GM19463 (cell line): Measurements from ENCODE around the gene MRLN.
"Not testable (repeated sequence)": the region's sequence is repeated elsewhere in the genome, so short reads cannot be mapped to it uniquely, and the experiment has no call there.

Source experiments
- ATAC-seq: cut with Tn5 transposase; IDR thresholded peaks from one replicate; pipeline ENCODE4 v1.9.1; 2021; ENCODE audit warnings: mild to moderate bottlenecking, moderate library complexity; ENCODE audit not compliant: unreplicated experiment

The MRLN gene

DNA sequence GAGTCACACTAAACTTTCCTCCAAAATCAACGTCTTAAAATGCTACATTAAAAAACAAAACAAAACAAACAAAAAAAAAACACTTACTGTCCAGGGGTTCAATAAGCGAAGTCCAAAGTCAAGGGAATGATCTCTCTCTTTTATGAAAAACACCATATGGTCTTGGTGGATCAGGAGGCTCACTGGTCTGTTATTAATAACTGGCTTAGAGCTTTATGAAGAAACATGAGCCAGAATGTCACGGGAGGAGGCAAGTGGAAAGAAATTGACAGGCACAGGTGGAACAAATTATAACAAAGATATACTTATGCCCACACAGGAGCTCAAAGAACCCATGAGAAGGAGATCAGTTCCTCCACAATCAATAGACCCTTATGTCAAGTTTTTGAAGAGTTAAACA, at the start of gene MRLN:
MRLN (minus strand) TSS at position 189 of the 400 bp plus-strand sequence.
- no peak for ATAC-seq

DNA sequence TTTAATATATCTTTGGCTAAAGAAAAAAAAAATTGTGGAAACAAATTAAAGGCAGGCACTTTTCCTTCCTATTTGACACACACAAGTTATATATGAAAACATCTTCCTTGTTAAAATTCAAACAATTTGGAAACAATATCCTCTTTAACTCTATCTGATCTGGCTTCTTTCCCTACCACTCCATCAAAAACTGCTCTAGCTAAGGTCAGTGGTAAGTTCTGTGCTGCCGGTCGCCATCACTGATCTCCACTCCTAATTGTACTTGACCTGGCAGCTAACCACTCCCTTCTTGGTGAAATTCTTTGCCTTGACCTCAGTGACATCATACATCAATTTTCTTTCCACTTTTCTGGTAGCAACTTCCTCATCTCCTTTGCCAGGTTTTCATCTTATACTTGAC, 47.9 kb upstream of the MRLN start:
- ATAC-seq, result no peak

DNA sequence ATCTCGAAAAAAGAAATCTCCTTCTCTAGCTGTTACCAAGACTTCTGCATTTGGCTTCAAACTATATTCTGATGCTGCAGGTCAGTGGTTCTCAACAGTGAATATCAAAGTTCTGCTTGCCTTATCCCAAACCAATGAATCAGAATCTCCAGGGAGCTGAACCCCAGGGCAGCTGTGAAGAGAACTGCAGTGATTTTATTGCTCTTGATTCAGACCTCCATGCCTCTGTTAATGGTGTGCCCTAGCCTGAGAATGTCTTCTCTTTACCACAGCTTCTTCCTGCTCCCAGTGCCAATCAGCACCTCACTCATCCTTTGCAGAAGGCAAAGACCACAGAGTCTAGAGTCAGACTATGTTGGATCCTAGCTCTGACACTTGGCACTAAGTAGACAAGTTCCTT, 46.2 kb upstream of the MRLN start:
- no peak for ATAC-seq

DNA sequence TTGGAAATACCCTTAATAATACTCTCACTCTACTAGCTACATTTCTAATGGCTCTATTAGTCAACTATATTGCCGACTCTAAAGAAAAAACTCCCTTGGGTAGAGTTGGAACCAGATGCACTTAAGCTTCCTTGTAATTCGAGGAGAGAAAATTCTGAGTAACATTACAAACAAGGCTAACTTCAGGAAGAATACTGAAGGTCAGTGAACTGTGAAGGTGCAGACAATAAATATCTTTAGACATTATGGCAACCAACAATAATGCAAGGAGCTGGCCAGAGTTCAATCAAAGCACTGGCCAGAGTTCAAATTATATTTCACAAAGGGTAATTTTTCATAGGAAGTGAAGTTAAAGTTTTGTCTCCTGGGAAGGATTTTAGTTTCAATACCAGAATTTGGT, 40.7 kb upstream of the MRLN start:
- no peak for ATAC-seq

DNA sequence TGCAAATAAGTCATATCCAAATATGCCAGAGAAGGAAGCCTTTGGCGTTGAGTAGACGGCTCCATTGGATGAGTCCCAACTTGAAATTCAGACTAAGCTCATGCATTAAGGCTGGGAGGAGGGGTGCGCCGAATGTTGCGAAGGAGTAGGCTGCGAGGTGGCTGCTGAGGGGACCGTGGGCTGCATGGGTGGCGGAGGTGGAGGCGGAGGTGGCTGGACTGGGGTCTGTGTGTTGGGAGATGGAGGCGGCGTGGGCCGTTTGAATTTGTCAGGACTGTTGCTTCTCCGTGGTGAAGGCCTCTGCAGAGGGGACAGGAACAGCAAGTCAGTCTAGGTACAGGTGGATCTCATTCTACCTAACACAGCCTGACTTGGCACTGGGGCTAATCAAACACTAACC, 39.6 kb upstream of the MRLN start:
- ATAC-seq, result no peak

DNA sequence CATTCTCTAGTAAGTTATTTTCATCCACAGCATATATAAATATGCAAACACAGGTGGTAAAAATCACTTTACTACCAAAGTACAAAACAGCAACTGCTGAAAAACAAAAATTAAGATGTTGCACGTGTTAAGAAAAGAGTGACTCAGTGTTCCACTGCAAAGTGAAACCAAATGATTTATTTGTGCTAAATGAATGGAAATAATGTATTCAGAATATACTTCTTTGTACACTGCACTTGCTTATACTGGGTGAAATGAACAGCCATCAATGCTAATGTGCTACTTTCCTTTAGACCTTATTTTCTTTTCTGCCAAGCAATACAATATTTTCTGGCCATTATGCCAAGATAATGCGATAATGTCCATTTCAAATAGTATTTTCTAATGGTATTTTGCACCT, 38.3 kb upstream of the MRLN start:
- ATAC-seq, result no peak

DNA sequence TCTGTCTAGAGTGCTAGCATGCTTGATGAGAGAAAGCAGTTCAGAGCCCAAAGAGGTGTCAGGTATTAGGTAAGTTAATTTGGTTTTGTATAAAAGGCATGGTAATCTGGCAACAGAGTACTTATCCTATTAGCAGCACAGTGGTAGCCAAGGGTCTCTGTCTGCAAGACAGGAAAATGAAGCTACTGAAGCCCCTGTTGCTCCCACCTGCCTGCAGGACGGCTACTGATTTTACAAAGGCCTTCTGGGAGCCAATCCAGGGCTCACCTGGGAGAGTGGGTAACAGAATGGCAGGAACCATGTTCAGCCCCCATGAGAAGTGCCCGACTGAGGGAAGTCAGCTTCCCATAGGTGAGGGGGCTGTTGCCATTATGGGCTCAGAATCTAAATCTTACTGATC, 36.8 kb upstream of the MRLN start:
- not testable (repeated sequence) for ATAC-seq

DNA sequence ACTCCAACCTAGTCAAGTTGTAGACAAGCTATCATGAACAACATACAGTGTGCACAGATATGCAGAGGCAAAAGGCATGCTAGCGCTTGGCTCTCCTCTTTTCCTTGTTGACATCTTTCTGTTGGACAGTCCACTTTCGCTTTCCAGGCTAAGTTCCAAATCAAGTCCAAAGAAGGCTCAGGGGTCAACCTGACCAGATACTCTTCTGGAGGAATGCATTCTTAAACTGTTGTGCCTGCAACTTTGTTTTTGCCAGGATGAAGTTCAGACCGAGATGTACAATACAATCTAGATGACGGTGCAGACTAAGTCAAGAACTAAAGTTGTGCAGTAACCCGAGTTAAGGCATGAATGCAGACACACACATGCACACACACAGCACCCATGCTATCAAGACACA, 35.7 kb upstream of the MRLN start:
- ATAC-seq, result not testable (repeated sequence)

DNA sequence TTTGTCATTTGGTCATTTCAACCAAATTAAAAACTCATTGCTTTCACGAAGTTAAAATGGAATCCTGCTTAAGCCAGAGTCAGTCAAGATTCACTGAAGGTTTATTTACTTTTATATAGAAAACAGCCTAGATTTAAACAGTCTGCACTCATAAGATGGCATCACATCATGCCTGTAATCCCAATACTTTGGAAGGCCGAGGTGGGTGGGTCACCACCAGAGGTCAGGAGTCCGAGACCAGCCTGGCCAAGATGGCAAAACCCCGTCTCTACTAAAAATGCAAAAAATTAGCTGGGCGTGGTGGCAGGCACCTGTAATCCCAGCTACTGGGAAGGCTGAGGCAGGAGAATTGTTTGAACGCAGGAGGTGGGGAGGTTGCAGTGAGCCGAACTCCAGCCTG, 33.8 kb upstream of the MRLN start:
- not testable (repeated sequence) for ATAC-seq

DNA sequence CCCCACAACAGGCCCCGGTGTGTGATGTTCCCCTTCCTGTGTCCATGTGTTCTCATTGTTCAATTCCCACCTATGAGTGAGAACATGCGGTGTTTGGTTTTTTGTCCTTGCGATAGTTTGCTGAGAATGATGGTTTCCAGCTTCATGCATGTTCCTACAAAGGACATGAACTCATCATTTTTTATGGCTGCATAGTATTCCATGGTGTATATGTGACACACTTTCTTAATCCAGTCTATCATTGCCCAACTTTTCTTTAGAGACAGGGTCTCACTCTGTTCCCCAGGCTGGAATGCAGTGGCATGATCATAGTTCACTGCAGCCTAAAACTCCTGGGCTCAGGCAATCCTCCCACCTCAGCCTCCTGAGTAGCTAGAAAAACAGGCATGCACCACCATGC, 32.2 kb upstream of the MRLN start:
- ATAC-seq, result not testable (repeated sequence)

DNA sequence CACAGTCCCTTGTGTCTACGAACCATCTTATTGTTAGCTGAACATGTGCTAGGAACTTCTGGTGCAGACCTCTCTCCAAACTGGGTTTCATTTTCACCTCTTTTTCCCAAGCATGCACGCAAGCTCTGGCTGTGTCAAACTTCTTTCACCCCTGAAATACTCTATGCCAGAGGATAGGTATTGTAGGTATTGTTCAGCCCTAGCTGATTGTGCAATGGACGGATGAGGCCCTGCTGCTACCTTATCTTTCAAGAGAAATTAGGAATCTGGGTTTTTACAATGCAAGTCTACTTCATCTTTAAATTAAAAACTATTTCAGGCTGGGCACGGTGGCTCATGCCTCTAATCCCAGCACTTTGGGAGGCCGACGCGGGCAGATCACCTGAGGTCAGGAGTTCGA, 28.3 kb upstream of the MRLN start:
- ATAC-seq, result no peak

DNA sequence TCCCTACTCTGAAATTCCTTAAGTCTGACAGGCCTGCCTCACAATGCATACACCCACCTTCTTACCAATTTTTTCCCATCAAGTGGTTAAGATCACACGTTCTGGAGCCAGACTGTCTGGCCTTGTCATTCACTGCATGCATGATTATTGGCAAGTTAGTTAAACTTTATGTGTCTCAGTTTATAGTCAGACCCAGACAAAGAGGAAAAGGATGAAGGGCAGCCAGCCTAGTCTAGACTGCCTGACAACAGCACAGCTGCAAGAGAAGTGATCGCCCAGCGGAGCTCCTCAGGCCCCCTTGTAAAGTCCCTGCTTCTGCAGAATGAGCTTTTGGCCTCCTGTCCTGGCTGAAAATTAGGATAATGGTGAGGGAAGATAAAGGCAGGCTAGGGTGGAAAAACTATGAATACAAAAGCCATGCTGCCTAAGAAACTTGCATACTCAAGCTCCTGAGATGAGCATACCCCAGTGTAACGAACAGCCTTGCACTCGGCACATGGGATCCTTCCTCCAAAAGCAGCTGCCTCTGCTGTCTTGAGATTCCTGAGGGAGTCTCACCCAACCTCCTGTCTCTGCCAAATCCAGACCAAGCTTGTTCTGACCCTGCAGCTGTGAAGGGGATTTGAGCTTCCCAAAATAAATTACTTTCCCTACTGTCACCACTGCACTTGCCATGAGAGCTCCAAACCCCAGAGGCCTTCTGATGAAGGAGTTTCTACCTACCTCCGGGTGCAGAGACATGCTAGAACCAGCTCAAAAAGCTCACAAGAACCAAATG, 26.7 kb upstream of the MRLN start:
- ATAC-seq, result no peak

DNA sequence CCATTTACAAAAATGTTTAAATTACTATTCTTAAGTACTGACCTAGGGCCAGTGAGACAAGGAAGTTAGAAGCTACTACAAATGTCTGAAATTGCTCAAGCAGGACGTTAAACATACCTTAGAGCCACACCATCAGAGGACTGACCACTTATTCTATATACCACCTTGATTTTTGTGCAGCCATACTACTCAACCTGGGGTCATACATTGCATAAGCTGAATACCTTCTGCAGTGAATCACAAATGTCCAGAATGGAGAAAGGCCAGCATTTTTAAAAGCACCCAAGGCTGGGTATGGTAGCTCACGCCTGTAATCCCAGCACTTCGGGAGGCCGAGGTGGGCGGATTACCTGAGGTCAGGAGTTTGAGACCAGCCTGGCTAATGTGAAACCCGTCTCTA, 21.2 kb upstream of the MRLN start:
- ATAC-seq, result no peak

DNA sequence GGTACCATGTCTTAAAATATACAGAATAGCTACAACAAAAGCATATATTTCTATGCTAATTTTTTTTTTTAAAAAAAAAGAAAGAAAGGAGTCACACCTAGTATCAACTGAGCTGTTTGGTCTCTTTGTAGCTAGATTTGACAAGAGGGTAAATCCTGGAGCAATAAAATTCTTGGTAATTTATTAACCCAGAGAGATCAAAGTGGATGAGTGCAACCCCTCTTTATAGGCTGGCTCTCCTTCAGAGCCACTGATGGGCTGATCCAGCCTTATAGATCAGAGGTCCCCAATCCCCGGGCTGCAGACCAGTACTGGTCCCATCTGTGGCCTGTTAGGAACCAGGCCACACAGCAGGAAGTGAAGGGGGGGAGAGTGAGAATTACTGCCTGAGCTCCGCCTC, 19.8 kb upstream of the MRLN start:
- ATAC-seq, result no peak

DNA sequence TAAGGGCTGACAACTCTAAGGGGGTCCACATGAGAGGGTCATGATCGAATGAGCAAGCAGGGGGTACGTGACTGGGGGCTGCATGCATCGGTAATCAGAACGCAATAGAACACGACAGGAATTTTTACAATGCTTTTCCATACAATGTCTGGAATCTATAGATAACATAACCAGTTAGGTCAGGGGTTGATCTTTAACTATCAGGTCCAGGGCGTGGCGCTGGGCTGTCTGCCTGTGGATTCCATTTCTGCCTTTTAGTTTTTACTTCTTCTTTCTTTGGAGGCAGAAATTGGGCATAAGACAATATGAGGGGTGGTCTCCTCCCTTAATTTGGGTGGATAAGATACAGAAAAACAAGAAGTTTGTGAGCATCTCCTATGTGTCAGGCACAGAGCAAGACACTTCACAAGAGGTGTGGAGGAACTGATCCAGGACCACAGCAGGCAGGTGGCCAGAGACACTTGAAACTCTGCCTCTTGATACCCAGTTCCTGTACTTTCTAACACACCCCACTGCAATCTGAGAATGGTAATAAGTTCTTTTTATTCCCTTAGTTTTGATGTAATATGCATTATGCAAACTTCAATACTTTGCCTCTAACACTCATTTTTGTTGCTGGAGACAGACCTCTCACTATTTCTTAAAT, 18.0 kb upstream of the MRLN start:
- no peak for ATAC-seq

DNA sequence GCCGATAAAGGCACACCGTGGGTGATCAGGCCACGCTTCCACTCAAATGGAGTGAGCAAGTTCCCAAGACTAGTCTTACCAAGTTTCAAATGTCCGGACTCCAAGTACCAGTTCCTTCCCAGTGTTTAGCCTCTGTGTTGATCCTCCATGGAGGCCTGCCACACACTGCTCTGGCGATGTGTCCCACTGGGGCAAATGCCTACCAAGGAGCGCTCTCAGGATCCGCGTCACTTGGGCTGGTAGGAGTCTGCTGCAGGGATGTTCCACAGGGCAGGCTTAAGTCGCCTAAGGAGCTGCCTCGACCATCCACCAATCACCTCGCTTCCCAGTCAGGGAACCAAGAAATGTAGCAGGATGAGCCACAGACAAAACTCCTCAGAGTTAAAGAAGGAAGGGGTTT, 17.4 kb upstream of the MRLN start:
- ATAC-seq, result no peak

DNA sequence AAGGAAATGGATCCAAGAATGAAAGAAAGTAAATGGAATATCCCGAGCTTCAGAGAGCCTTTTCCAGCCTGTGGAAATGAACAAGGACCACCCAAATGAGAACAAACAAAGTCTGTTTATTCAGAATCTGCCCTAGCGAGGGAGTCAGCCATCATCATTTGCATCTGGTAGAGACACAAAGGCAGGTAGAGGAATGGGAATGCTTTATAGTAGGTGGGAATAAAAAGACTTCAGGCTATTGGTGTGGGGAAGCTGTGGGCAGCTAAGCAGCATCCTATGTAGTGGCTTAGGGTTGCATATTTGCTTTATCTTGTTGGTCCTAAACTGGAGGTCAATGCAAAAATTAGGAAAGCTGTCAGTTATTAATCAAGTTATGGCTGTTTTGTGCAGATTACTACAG, 9.2 kb upstream of the MRLN start:
- ATAC-seq, result no peak

DNA sequence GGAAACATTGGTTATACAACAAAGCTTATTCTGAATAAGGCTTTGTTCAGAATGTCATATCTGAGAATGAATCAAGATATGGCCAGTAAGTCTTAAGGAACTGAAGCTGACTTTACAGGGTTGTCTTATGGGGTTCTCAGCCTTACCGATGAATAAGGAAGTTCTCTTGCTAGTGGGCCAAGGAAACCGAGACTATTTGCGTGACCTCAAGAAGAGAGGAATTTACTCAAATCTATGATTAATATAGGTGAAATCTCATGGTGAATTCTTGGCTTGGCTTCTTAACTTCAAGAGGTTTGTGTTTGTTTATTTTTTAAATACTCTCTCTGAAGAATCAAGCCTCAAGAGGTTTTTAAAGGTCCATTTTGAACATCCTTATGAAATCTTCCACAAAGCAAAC, 4.7 kb upstream of the MRLN start:
- ATAC-seq, result no peak

DNA sequence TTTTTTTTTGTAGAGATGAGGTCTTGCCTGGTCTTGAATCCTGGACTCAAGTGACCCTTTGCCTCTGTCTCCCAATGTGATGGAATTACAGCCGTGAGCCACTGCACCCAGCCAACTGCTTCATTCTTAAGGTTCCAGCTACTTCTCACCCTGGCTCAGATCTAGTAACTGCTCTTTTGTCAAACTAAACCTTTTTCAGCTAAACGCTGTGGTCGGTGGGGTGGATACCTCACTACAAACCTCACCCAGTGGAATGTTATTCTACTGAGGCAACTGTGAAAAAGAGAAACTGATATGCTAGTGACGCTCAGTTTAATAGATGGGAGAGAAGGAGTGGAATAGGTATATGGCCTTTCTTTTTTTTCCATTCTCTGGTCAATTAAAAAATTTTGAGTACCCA, 1.7 kb upstream of the MRLN start:
- no peak for ATAC-seq

DNA sequence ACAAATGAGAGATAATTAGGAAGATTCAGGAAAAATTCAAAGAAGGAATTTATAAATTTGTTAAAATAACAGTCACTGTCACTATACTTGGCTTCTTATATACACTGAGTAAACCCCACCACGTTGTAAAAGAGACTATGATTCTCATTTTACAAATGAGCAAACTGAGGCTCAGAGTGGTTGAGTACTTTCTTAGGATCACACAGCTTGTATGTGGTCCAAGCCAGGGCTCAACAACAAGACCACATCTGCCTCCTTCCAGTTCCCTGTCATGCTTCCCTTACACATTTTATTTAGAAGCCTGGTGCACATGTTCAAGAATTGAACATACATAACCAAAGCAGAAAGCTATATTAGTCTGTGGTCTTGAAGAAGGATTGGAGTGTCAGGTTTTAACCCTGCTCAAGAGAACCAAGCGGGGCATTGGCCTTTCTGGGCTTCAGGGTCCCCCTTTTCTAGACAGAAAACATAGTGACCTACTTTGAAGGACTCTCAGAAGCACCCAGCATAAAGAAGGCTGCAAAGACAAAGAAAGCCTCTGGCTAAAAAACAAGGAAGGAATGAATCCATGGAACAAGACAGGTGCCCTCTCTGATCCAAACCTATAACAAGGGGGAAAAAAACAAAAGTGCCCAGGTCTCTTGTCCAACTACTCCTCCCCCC, 846 bp downstream of the MRLN start:
- no peak for ATAC-seq

DNA sequence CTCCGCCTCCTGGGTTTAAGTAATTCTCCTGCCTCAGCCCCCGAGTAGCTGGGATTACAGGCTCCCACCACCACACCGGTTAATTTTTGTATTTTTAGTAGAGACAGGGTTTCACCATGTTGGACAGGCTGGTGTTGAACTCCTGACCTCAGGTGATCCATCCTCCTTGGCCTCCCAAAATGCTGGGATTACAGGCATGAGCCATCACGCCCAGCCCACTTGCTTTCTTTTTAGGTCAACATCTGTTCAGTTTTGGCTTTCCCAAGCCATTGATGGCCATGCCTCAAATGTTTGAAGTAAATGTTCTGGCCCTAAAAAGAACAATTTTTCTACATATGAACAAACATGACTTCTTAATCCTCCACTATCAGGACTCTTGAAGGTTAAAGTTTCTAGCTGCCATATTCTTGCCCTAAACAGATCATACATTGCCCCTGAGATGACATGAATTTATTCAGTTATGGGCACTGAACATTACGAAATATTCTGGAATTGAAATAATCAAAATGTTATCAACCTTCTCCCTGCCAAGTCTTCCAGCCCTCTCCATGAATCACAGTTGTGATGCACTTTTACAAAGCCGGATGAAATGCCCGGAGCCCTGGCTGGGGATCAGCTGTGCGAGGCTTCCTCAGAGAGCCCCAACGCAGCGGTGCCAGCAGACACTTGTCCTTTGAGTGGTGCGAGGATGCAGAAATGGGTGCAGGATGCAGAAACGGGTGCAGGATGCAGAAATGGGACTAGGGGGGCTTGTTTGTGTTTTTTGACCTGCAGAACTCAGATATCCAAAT, 2.9 kb downstream of the MRLN start:
- ATAC-seq, result no peak
